HepG2 (cell line): ENCODE measurements around the gene PIK3CD. TPM values are rescaled to one million over a fixed set of nuclear protein-coding genes. Genes with fewer than 3 reads are reported as not detected.

ENCODE experiments used
- ATAC-seq: fragments of 200-7000 bp; cut with Tn5 transposase; 3 replicates; pipeline ENCODE4 v1.9.1; 2020; ENCODE audit warnings: mild to moderate bottlenecking, moderate library complexity
- BruUV-seq: library from RNA; stranded (reverse); fragments of 400-500 nt; replicated peaks from 2 replicates; lab custom pipeline; 2021; lab: Mats Ljungman, UMichigan
- CTCF ChIA-PET: fragments of 300-600 bp; formaldehyde crosslinking; extraction: SDS; loops from one replicate; lab custom pipeline; 2021; ENCODE audit warnings: low total read pairs, inconsistent platforms, low intra/inter-chr PET ratio; lab: Yijun Ruan, JAX
- POLR2A ChIA-PET: fragments of 350-600 bp; sonication (Branson Sonifier 250); formaldehyde crosslinking; loops from one replicate; lab custom pipeline; 2020; ENCODE audit warnings: antibody characterized with exemption, inconsistent platforms; lab: Yijun Ruan, JAX
- DNase-seq: peaks from one replicate; pipeline ENCODE4 v3.0.0-alpha.2; 2015; ENCODE audit warnings: low spot score
- FAIRE-seq: peaks from 3 replicates; lab custom pipeline; 2011; peaks lifted over from hg19 to GRCh38; lab: Jason Lieb, UNC
- H2AFZ ChIP-seq: one replicate; pipeline ENCODE4 v1.6.1; 2011; ENCODE audit warnings: low read length, inconsistent platforms
- H3K27ac ChIP-seq: fragments of 300-600 bp; 3 replicates; pipeline ENCODE4 v1.8.0; 2011; ENCODE audit warnings: mixed run types, mild to moderate bottlenecking, mixed read lengths, low read length, inconsistent platforms; ENCODE audit not compliant: insufficient read depth; ENCODE audit errors: extremely low read length
- H3K27me3 ChIP-seq, 2 experiments: fragments of 200-600 bp in 1 of 2; 2 replicates in 1 of 2; 3 replicates in 1 of 2; pipeline versions ENCODE4 v1.6.0 to v1.8.0; 2011; ENCODE audit warnings: low read length in 2 of 2, mild to moderate bottlenecking in 2 of 2, moderate library complexity in 2 of 2, inconsistent platforms in 1 of 2; ENCODE audit not compliant: insufficient read depth in 2 of 2, control insufficient read depth in 1 of 2
- H3K36me3 ChIP-seq, 2 experiments: fragments of 200-600 bp in 1 of 2; replicated peaks in 1 of 2; 2 replicates in 1 of 2; 3 replicates in 1 of 2; pipeline versions ENCODE4 v1.5.1 to v1.8.0; 2011; ENCODE audit warnings: low read length in 2 of 2, inconsistent platforms in 1 of 2; ENCODE audit not compliant: insufficient read depth in 2 of 2, control insufficient read depth in 1 of 2
- H3K4me1 ChIP-seq: 2 replicates; pipeline ENCODE4 v1.5.1; 2012; ENCODE audit warnings: low read length, inconsistent platforms; ENCODE audit not compliant: insufficient read depth
- H3K4me2 ChIP-seq: 2 replicates; pipeline ENCODE4 v1.6.0; 2011; ENCODE audit warnings: low read depth, low read length, inconsistent platforms
- H3K4me3 ChIP-seq, 3 experiments: fragments of 200-600 bp in 1 of 3; sonication (generic), shearing (Covaris generic) in 1 of 3; replicated peaks in 1 of 3; 2 replicates each; pipeline ENCODE4 v1.5.1; 2011 to 2016; ENCODE audit warnings: low read length in 3 of 3, inconsistent platforms in 2 of 3, low read depth in 2 of 3, mild to moderate bottlenecking in 2 of 3, control low read depth in 1 of 3, mixed read lengths in 1 of 3; ENCODE audit not compliant: insufficient read depth in 1 of 3
- H3K79me2 ChIP-seq: one replicate; pipeline ENCODE4 v1.6.1; 2011; ENCODE audit warnings: low read length, inconsistent platforms; ENCODE audit not compliant: insufficient read depth
- H3K9ac ChIP-seq: 2 replicates; pipeline ENCODE4 v1.6.0; 2011; ENCODE audit warnings: mild to moderate bottlenecking, low read depth, low read length, inconsistent platforms; ENCODE audit not compliant: insufficient read depth
- H3K9me3 ChIP-seq: 2 replicates; pipeline ENCODE4 v1.5.1; 2012; ENCODE audit warnings: mild to moderate bottlenecking, low read length
- H4K20me1 ChIP-seq: 2 replicates; pipeline ENCODE4 v1.6.0; 2011; ENCODE audit warnings: inconsistent platforms, mild to moderate bottlenecking, low read length, moderate library complexity; ENCODE audit not compliant: insufficient read depth
- ATF6 ChIP-seq: sonication (generic); formaldehyde crosslinking; conservative IDR thresholded peaks from 2 replicates; pipeline ENCODE4 v1.4.0; 2020; ENCODE audit warnings: missing genetic modification reagents
- HNRNPL ChIP-seq: fragments of 200-400 bp; formaldehyde crosslinking; IDR thresholded peaks from 2 replicates; pipeline ENCODE4 v1.6.1; 2017; ENCODE audit warnings: mild to moderate bottlenecking, low read depth, low read length
- IRF9 ChIP-seq: sonication (generic); formaldehyde crosslinking; IDR thresholded peaks from 2 replicates; pipeline ENCODE4 v1.8.0; 2022; ENCODE audit warnings: missing genetic modification reagents, mild to moderate bottlenecking, borderline replicate concordance
- KDM1A ChIP-seq: IDR thresholded peaks from 2 replicates; pipeline ENCODE4 v1.6.1; 2016; ENCODE audit warnings: missing compliant biosample characterization
- RBM39 ChIP-seq: fragments of 200-400 bp; formaldehyde crosslinking; IDR thresholded peaks from one replicate; pipeline ENCODE4 v1.6.1; 2018; ENCODE audit warnings: antibody characterized with exemption, mild to moderate bottlenecking, low read depth, low read length; ENCODE audit not compliant: poor library complexity, severe bottlenecking
- RNF219 ChIP-seq: sonication (generic); formaldehyde crosslinking; IDR thresholded peaks from 2 replicates; pipeline ENCODE4 v1.5.0; 2020; ENCODE audit warnings: mild to moderate bottlenecking, missing genetic modification reagents
- TOE1 ChIP-seq: sonication (generic); formaldehyde crosslinking; IDR thresholded peaks from 2 replicates; pipeline ENCODE4 v1.4.0; 2020; ENCODE audit warnings: mild to moderate bottlenecking, missing genetic modification reagents
- ZFYVE20 ChIP-seq: sonication (generic); formaldehyde crosslinking; IDR thresholded peaks from 2 replicates; pipeline ENCODE4 v1.8.0; 2023; ENCODE audit warnings: low read depth, mild to moderate bottlenecking, moderate library complexity, missing genetic modification reagents, borderline replicate concordance
- WGBS: methylation state at CpG from one replicate; pipeline ENCODE4 v1.1.6; 2017; ENCODE audit warnings: low lambda C conversion rate; 5-methylcytosine and 5-hydroxymethylcytosine counted together
- in situ Hi-C: cut with HindIII; loops from 2 replicates; pipeline ENCODE4 v1.10.0; 2017; ENCODE audit warnings: low pct_unique_long_range_greater_than_20kb; ENCODE audit not compliant: extremely low pct_ligation_motif_present
- intact Hi-C: fragments of 100-400 bp; cut with micrococcal nuclease; formaldehyde crosslinking; loops from one replicate; pipeline ENCODE4 v1.10.0; 2022; ENCODE audit not compliant: unreplicated experiment
- polyA plus RNA-seq, 8 experiments: library from polyadenylated mRNA; depleted of rRNA in 3 of 8; stranded (reverse) in 7 of 8; unstranded in 1 of 8; fragments of >200 nt; fragmentation: Illumina TruSeq in 4 of 8; extraction: Trizol in 4 of 8; gene quantifications; 2 replicates each; pipeline versions ENCODE4 v1.2.1 to v1.2.3, GENCODE V29; 2011 to 2016; ENCODE audit warnings: low read depth in 4 of 8, missing spikeins in 1 of 8, mixed read lengths in 1 of 8; ENCODE audit not compliant: insufficient read depth in 1 of 8
- total RNA-seq, 5 experiments: library from RNA; depleted of rRNA; stranded (reverse); fragments of >200 nt; fragmentation: Illumina TruSeq; extraction: Trizol; gene quantifications; 2 replicates each; pipeline ENCODE4 v1.2.3, GENCODE V29; 2016; ENCODE audit warnings: low read depth in 1 of 5
- TF ChIP-seq, protein P1 (sequence below): sonication (generic); formaldehyde crosslinking; IDR thresholded peaks from 2 replicates; pipeline ENCODE4 v1.4.0; 2020; ENCODE audit warnings: missing genetic modification reagents, borderline replicate concordance

Gene PIK3CD
- total and polyA plus RNA-seq, 2 of the 13 experiments (the other 11 are each of a cell fraction or from before 2014, with no cell fraction given), result 7.1 to 10.0 TPM

DNA sequence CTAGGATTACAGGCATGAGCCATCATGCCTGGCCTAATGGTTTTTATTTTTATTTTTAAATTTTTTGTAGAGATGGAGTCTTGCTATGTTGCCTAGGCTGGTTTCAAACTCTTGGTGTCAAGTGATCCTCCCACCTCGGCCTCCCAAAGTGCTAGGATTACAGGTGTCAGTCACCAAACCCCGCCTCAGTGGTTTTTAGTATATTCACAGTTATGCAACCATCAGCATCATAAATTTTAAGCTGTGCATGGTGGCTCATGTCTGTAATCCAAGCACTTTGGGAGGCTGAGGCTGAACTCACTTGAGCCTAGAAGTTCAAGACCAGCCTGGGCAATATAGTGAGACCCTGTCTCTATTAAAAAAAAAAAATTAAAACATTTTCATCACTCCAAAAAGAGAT lies 28.6 kb downstream of the PIK3CD start:
- 85% methylated on average over 2 of the region's 2 CpGs for WGBS
- CTCF ChIA-PET, result no interaction called here
- TF ChIP-seq TOE1 (CRISPR knock-in tag) (no peak), KDM1A (no peak), RBM39 (no peak), IRF9 (CRISPR knock-in tag) (no peak), HNRNPL (no peak), ATF6 (CRISPR knock-in tag) (no peak), ZFYVE20 (CRISPR knock-in tag) (no peak), RNF219 (no peak)
- TF ChIP-seq, protein P1, sequence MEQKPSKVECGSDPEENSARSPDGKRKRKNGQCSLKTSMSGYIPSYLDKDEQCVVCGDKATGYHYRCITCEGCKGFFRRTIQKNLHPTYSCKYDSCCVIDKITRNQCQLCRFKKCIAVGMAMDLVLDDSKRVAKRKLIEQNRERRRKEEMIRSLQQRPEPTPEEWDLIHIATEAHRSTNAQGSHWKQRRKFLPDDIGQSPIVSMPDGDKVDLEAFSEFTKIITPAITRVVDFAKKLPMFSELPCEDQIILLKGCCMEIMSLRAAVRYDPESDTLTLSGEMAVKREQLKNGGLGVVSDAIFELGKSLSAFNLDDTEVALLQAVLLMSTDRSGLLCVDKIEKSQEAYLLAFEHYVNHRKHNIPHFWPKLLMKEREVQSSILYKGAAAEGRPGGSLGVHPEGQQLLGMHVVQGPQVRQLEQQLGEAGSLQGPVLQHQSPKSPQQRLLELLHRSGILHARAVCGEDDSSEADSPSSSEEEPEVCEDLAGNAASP (CRISPR knock-in tag), result no peak

More for the DNA sequence above, 28.6 kb downstream of the PIK3CD start:
- in situ Hi-C loops (no loop called here), intact Hi-C loops (no loop called here)
- H3K9ac ChIP-seq, result no peak overlapping the region
- DNase-seq (no peak), FAIRE-seq (no peak), ATAC-seq (no peak)
- H4K20me1 ChIP-seq, result no peaks in the 10 kb centered on the region
- H3K4me2 ChIP-seq, result no peak overlapping the region
- no peak overlapping the region for H3K27ac ChIP-seq
- H3K4me1 ChIP-seq, result peaks cover 12% of the 10 kb centered on the region; the same call in 1 of the 2 replicates
- POLR2A ChIA-PET, result no interaction called here
- H3K79me2 ChIP-seq, result no peaks in the 10 kb centered on the region
- H3K27me3 ChIP-seq, result no peaks in the 10 kb centered on the region
- no peak overlapping the region for H3K4me3 ChIP-seq
- BruUV-seq, result TSS peak; percentile 47
- H3K9me3 ChIP-seq, result no peaks in the 10 kb centered on the region
- H2AFZ ChIP-seq, result no peak overlapping the region
- H3K36me3 ChIP-seq, result no peaks in the 10 kb centered on the region
